ENCODE results near the gene CDH22.

DNA sequence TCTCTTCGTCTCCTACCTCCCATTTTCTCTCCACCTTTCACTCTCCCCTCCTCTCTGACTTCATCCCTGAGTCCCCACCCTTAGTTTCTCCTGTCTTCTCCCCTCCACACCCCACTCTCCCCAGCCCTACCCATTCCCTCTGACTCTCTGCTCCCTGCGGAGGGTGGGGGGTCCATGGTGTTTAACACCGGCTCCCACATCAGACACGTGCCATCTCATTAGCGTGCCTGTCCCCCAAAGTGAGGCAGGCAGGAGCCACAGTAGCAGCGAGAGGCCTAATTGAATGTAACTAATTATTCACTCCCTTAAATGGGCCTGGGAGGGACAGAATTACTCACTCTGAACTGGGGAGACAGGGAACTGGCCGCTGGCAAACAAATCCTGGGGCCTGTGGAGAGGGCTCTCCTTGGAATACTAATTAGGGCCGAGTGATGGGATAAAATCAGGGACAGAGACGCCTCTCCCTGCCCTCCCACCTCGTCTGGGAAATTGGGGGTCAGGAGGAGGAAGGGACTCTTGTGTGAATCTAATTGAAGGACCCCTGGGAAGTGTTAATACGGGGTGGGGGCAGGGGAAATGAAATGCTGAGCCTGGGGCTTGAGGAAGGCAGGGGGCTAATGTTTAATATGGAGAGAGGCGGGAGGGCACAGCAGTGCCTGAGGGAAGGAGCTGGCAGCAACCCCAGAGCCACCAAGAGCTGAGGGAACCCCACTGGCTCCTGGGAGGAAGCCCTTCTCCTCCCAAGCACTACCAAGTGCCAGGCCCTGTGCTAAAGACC is 172.3 kb downstream of the CDH22 start:
- TF ChIP-seq CTCF (conservative IDR thresholded peaks at IDR 0.05 in 1 of 2, IDR thresholded peaks at IDR 0.05 in 1 of 2; ENCODE audit: extremely low read depth in 1 of 2, insufficient read depth in 1 of 2, low read depth in 1 of 2, low read length in 2 of 2) (no peak), EZH2 (IDR thresholded peaks at IDR 0.05; ENCODE audit: borderline replicate concordance, low read length) (no peak)

Measured in mammary epithelial cell (primary cell).